Liver (tissue), 9 donors: ENCODE measurements around the gene XIAP. TPM values are rescaled to one million over a fixed set of nuclear protein-coding genes. Genes with fewer than 3 reads are reported as not detected.

Experiments
- DNase-seq: peaks from one replicate; pipeline ENCODE4 v3.0.0-alpha.2; 2017; ENCODE audit warnings: low spot score
- H3K27ac ChIP-seq, 2 donors: one replicate each; pipeline ENCODE4 v1.7.0; 2013; ENCODE audit warnings: inconsistent platforms in 2 of 2, low read length in 2 of 2, control low read depth in 1 of 2, low read depth in 1 of 2, mild to moderate bottlenecking in 1 of 2
- H3K27me3 ChIP-seq, 4 donors: one replicate each; pipeline versions ENCODE4 v1.6.1 to v1.7.0; 2013; ENCODE audit warnings: low read length in 3 of 4, inconsistent platforms in 1 of 4, mild to moderate bottlenecking in 1 of 4, moderate library complexity in 1 of 4; ENCODE audit not compliant: control insufficient read depth in 4 of 4, insufficient read depth in 4 of 4
- H3K36me3 ChIP-seq, 4 donors: one replicate each; pipeline versions ENCODE4 v1.6.1 to v1.7.0; 2013; ENCODE audit warnings: low read length in 3 of 4, mild to moderate bottlenecking in 3 of 4, low read depth in 1 of 4, moderate library complexity in 1 of 4; ENCODE audit not compliant: control insufficient read depth in 4 of 4, insufficient read depth in 3 of 4
- H3K4me1 ChIP-seq, 4 donors: one replicate each; pipeline versions ENCODE4 v1.6.1 to v1.7.0; 2013; ENCODE audit warnings: low read length in 3 of 4, mild to moderate bottlenecking in 3 of 4, moderate library complexity in 1 of 4; ENCODE audit not compliant: control insufficient read depth in 4 of 4, insufficient read depth in 4 of 4
- H3K4me3 ChIP-seq, 3 donors: one replicate each; pipeline versions ENCODE4 v1.6.1 to v1.7.0; 2013; ENCODE audit warnings: low read length in 3 of 3, control low read depth in 1 of 3, low read depth in 1 of 3, mild to moderate bottlenecking in 1 of 3
- H3K9ac ChIP-seq, 2 donors: one replicate each; pipeline ENCODE4 v1.7.0; 2013; ENCODE audit warnings: low read length in 2 of 2, mild to moderate bottlenecking in 2 of 2, moderate library complexity in 2 of 2, control low read depth in 1 of 2, low read depth in 1 of 2
- H3K9me3 ChIP-seq, 4 donors: one replicate each; pipeline versions ENCODE4 v1.6.1 to v1.7.0; 2013; ENCODE audit warnings: low read length in 3 of 4; ENCODE audit not compliant: control insufficient read depth in 4 of 4
- EGR1 ChIP-seq, 2 donors: IDR thresholded peaks; 2 replicates each; pipeline ENCODE4 v1.6.1; 2016 to 2018; ENCODE audit warnings: antibody characterized with exemption in 2 of 2, low read depth in 2 of 2
- FOXA1 ChIP-seq: IDR thresholded peaks from 2 replicates; pipeline ENCODE4 v1.6.1; 2016; ENCODE audit warnings: antibody characterized with exemption
- FOXA2 ChIP-seq: IDR thresholded peaks from 2 replicates; pipeline ENCODE4 v1.6.1; 2016; ENCODE audit warnings: antibody characterized with exemption
- GABPA ChIP-seq, 2 donors: IDR thresholded peaks in 1 of 2; conservative IDR thresholded peaks in 1 of 2; 2 replicates each; pipeline ENCODE4 v1.6.1; 2016; ENCODE audit warnings: antibody characterized with exemption in 2 of 2, mild to moderate bottlenecking in 1 of 2, moderate library complexity in 1 of 2
- HNF4A ChIP-seq, 2 donors: conservative IDR thresholded peaks; 2 replicates each; pipeline ENCODE4 v1.6.1; 2016; ENCODE audit warnings: antibody characterized with exemption in 2 of 2, mild to moderate bottlenecking in 2 of 2
- HNF4G ChIP-seq: IDR thresholded peaks from 2 replicates; pipeline ENCODE4 v1.6.1; 2016; ENCODE audit warnings: antibody characterized with exemption
- JUND ChIP-seq, 2 donors: IDR thresholded peaks; 2 replicates each; pipeline ENCODE4 v1.6.1; 2016; ENCODE audit warnings: antibody characterized with exemption in 2 of 2
- NR2F2 ChIP-seq: IDR thresholded peaks from 2 replicates; pipeline ENCODE4 v1.6.1; 2016; ENCODE audit warnings: antibody characterized with exemption
- RAD21 ChIP-seq, 2 donors: IDR thresholded peaks; 2 replicates each; pipeline ENCODE4 v1.6.1; 2016; ENCODE audit warnings: antibody characterized with exemption in 2 of 2, mild to moderate bottlenecking in 2 of 2
- RXRA ChIP-seq, 2 donors: IDR thresholded peaks; 2 replicates each; pipeline ENCODE4 v1.6.1; 2017 to 2018; ENCODE audit warnings: antibody characterized with exemption in 2 of 2, mild to moderate bottlenecking in 1 of 2
- SP1 ChIP-seq: IDR thresholded peaks from 2 replicates; pipeline ENCODE4 v1.6.1; 2018; ENCODE audit warnings: antibody characterized with exemption, mild to moderate bottlenecking
- TAF1 ChIP-seq: conservative IDR thresholded peaks from 2 replicates; pipeline ENCODE4 v1.6.1; 2016; ENCODE audit warnings: antibody characterized with exemption, mild to moderate bottlenecking
- YY1 ChIP-seq: IDR thresholded peaks from 2 replicates; pipeline ENCODE4 v1.6.1; 2016; ENCODE audit warnings: antibody characterized with exemption, mild to moderate bottlenecking
- WGBS: extraction: QIAGEN DNeasy Blood & Tissue Kit; methylation state at CpG from one replicate; pipeline ENCODE4 v1.1.7; 2013; 5-methylcytosine and 5-hydroxymethylcytosine counted together
- polyA plus RNA-seq, 2 donors: library from polyadenylated mRNA; stranded (reverse) in 1 of 2; unstranded in 1 of 2; fragments of 200-250 nt in 1 of 2; fragments of >200 nt in 1 of 2; fragmentation: Nextera tagmentation in 1 of 2; extraction: Ambion mirVana in 1 of 2; gene quantifications; one replicate each; pipeline versions ENCODE4 v1.2.1 to v1.2.3, GENCODE V29; 2013 to 2015
- total RNA-seq, 2 donors: library from RNA; depleted of rRNA; stranded (reverse); fragments of >200 nt; gene quantifications; one replicate each; pipeline ENCODE4 v1.2.3, GENCODE V29; 2014
- TF ChIP-seq, protein P1 (sequence below): IDR thresholded peaks from 2 replicates; pipeline ENCODE4 v1.6.1; 2016; ENCODE audit warnings: antibody characterized with exemption
- TF ChIP-seq, protein P2 (sequence below): fragments of 150-350 bp; IDR thresholded peaks from 2 replicates; pipeline ENCODE4 v1.5.1; 2017; ENCODE audit warnings: improper control_type of control experiment, low read depth, low read length; ENCODE audit not compliant: missing input control
- TF ChIP-seq, protein P3 (sequence below): IDR thresholded peaks from 2 replicates; pipeline ENCODE4 v1.6.1; 2016; ENCODE audit warnings: antibody characterized with exemption, mild to moderate bottlenecking
- TF ChIP-seq, protein P4 (sequence below): IDR thresholded peaks from 2 replicates; pipeline ENCODE4 v1.6.1; 2016; ENCODE audit warnings: antibody characterized with exemption
- TF ChIP-seq, protein P5 (sequence below): IDR thresholded peaks from 2 replicates; pipeline ENCODE4 v1.6.1; 2016; ENCODE audit warnings: antibody characterized with exemption
- donor health status: healthy.
- donor health status: healthy.
- donor health status: healthy.
- donor health status: healthy.
- donor health status: healthy.

The XIAP gene
- total and polyA plus RNA-seq, 4 donors, result 7.8 to 22.8 (median 15.6) TPM

DNA sequence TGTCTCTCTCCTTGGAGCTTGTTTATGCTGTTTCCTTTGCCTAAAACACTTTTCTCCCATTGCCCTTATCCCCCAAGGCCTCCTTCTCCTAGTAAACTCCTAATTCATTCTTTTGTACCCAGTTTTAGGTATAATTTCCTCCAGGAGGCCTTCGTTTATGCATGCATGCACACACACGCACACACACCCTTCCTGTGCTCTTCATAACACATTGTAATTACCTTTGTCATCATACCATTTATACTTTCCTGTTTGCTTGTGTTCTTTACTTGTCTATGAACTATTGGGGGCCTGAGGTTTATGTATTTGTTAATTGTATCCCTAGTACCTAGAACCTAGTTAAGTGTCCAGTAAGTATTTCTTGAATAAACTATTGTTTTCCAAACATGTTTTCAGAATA lies 45.5 kb downstream of the XIAP start:
- no peaks in the 10 kb centered on the region for H3K4me1 ChIP-seq
- H3K27ac ChIP-seq, result no peak overlapping the region
- TF ChIP-seq JUND (IDR thresholded peaks at IDR 0.05) (no peak), HNF4G (no peak), SP1 (no peak), FOXA2 (no peak), GABPA (IDR thresholded peaks at IDR 0.05 in 1 of 2, conservative IDR thresholded peaks at IDR 0.05 in 1 of 2) (no peak), FOXA1 (no peak), HNF4A (conservative IDR thresholded peaks at IDR 0.05) (no peak), NR2F2 (no peak), RAD21 (IDR thresholded peaks at IDR 0.05) (no peak), RXRA (IDR thresholded peaks at IDR 0.05) (no peak), YY1 (no peak), EGR1 (IDR thresholded peaks at IDR 0.05; ENCODE audit: low read depth in 2 of 2) (no peak)
- TF ChIP-seq, protein P1, sequence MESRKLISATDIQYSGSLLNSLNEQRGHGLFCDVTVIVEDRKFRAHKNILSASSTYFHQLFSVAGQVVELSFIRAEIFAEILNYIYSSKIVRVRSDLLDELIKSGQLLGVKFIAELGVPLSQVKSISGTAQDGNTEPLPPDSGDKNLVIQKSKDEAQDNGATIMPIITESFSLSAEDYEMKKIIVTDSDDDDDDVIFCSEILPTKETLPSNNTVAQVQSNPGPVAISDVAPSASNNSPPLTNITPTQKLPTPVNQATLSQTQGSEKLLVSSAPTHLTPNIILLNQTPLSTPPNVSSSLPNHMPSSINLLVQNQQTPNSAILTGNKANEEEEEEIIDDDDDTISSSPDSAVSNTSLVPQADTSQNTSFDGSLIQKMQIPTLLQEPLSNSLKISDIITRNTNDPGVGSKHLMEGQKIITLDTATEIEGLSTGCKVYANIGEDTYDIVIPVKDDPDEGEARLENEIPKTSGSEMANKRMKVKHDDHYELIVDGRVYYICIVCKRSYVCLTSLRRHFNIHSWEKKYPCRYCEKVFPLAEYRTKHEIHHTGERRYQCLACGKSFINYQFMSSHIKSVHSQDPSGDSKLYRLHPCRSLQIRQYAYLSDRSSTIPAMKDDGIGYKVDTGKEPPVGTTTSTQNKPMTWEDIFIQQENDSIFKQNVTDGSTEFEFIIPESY, result no peak
- TF ChIP-seq, protein P2, sequence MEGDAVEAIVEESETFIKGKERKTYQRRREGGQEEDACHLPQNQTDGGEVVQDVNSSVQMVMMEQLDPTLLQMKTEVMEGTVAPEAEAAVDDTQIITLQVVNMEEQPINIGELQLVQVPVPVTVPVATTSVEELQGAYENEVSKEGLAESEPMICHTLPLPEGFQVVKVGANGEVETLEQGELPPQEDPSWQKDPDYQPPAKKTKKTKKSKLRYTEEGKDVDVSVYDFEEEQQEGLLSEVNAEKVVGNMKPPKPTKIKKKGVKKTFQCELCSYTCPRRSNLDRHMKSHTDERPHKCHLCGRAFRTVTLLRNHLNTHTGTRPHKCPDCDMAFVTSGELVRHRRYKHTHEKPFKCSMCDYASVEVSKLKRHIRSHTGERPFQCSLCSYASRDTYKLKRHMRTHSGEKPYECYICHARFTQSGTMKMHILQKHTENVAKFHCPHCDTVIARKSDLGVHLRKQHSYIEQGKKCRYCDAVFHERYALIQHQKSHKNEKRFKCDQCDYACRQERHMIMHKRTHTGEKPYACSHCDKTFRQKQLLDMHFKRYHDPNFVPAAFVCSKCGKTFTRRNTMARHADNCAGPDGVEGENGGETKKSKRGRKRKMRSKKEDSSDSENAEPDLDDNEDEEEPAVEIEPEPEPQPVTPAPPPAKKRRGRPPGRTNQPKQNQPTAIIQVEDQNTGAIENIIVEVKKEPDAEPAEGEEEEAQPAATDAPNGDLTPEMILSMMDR, result no peak
- TF ChIP-seq, protein P3, sequence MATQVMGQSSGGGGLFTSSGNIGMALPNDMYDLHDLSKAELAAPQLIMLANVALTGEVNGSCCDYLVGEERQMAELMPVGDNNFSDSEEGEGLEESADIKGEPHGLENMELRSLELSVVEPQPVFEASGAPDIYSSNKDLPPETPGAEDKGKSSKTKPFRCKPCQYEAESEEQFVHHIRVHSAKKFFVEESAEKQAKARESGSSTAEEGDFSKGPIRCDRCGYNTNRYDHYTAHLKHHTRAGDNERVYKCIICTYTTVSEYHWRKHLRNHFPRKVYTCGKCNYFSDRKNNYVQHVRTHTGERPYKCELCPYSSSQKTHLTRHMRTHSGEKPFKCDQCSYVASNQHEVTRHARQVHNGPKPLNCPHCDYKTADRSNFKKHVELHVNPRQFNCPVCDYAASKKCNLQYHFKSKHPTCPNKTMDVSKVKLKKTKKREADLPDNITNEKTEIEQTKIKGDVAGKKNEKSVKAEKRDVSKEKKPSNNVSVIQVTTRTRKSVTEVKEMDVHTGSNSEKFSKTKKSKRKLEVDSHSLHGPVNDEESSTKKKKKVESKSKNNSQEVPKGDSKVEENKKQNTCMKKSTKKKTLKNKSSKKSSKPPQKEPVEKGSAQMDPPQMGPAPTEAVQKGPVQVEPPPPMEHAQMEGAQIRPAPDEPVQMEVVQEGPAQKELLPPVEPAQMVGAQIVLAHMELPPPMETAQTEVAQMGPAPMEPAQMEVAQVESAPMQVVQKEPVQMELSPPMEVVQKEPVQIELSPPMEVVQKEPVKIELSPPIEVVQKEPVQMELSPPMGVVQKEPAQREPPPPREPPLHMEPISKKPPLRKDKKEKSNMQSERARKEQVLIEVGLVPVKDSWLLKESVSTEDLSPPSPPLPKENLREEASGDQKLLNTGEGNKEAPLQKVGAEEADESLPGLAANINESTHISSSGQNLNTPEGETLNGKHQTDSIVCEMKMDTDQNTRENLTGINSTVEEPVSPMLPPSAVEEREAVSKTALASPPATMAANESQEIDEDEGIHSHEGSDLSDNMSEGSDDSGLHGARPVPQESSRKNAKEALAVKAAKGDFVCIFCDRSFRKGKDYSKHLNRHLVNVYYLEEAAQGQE, result no peak
- no peak overlapping the region for H3K9ac ChIP-seq
- no peaks in the 10 kb centered on the region for H3K9me3 ChIP-seq
- H3K36me3 ChIP-seq, result peaks cover 2 to 16% (median 8%) of the 10 kb centered on the region in 4 donors
- no peak for DNase-seq
- no peak overlapping the region for H3K4me3 ChIP-seq
- H3K27me3 ChIP-seq, result no peaks in the 10 kb centered on the region
- WGBS, result 78% methylated on average over 2 of the region's 2 CpGs

DNA sequence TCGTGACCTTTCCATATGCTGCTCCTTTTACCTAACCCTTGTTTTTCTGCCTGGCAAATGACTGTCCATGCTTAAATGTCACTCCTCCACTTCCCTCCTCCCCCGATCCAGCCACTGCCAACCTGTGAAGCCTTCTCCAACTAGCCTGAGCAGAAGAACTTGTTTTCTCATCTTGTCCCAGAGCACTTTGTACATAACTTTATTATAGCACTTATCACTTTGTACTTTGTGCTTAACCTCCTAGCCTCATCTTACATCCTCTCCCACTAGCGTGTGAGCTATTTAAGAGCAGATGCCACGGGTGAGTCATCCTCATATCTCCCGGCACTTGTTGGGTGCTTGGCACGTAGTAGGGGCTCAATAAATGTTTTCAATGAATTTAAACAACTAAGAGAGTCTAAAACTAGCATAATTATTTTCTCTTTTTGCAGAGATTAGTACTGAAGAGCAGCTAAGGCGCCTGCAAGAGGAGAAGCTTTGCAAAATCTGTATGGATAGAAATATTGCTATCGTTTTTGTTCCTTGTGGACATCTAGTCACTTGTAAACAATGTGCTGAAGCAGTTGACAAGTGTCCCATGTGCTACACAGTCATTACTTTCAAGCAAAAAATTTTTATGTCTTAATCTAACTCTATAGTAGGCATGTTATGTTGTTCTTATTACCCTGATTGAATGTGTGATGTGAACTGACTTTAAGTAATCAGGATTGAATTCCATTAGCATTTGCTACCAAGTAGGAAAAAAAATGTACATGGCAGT lies 46.9 kb downstream of the XIAP start:
- no peak for DNase-seq
- H3K9ac ChIP-seq, result no peak overlapping the region
- no peaks in the 10 kb centered on the region for H3K27me3 ChIP-seq
- no peaks in the 10 kb centered on the region for H3K9me3 ChIP-seq
- WGBS, result 71% methylated on average over 8 of the region's 8 CpGs
- H3K4me3 ChIP-seq, result no peak overlapping the region
- TF ChIP-seq HNF4G (no peak), HNF4A (conservative IDR thresholded peaks at IDR 0.05) (no peak), RXRA (IDR thresholded peaks at IDR 0.05) (no peak), NR2F2 (no peak), TAF1 (no peak), SP1 (no peak), GABPA (IDR thresholded peaks at IDR 0.05 in 1 of 2, conservative IDR thresholded peaks at IDR 0.05 in 1 of 2) (no peak), YY1 (no peak), EGR1 (IDR thresholded peaks at IDR 0.05; ENCODE audit: low read depth in 2 of 2) (no peak), FOXA2 (no peak), RAD21 (IDR thresholded peaks at IDR 0.05) (no peak), JUND (IDR thresholded peaks at IDR 0.05) (no peak)
- TF ChIP-seq, protein P1, result no peak
- TF ChIP-seq, protein P2, result no peak
- TF ChIP-seq, protein P4, sequence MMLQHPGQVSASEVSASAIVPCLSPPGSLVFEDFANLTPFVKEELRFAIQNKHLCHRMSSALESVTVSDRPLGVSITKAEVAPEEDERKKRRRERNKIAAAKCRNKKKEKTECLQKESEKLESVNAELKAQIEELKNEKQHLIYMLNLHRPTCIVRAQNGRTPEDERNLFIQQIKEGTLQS, result no peak
- TF ChIP-seq, protein P5, sequence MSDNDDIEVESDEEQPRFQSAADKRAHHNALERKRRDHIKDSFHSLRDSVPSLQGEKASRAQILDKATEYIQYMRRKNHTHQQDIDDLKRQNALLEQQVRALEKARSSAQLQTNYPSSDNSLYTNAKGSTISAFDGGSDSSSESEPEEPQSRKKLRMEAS, result no peak
- H3K36me3 ChIP-seq, result peaks cover 1 to 11% (median 5%) of the 10 kb centered on the region in 4 donors
- no peaks in the 10 kb centered on the region for H3K4me1 ChIP-seq
- H3K27ac ChIP-seq, result no peak overlapping the region
